HG03066 (cell line): Measurements from ENCODE around the gene TWF2.

Experiments
- ATAC-seq: cut with Tn5 transposase; IDR thresholded peaks from one replicate; pipeline ENCODE4 v1.9.1; 2021; ENCODE audit warnings: low read depth; ENCODE audit not compliant: unreplicated experiment

The TWF2 gene

GRCh38 chr3:52240059-52240885 lies 1.3 kb upstream of the TWF2 start:
- ATAC-seq, result no peak

DNA sequence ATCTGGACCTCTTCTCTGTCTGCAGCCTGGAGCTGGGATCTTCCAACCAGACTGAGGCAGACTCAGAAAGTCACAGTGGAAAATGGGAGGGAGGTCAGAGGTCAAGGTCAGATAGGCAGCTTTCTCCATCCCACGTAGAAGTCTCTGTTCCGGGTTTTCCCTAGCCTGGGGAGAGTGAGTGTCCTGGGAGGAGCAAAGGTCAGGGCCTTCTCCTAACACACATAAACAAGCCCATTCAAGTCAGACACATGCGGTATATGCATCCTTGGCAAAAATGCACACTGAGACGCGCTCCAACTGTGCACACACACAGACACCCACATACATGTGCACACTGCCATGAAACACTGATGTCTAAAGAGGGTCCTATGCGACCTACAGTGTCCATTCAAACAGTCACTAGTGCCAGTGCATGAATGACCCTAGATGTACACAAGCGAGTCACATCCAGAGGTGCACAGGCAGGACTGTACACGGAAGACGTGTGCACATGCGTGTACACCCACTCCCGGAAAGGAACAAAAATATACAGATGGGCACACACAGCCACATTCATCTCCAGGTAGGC lies 681 bp downstream of the TWF2 start:
- peak; percentile 17 for ATAC-seq

DNA sequence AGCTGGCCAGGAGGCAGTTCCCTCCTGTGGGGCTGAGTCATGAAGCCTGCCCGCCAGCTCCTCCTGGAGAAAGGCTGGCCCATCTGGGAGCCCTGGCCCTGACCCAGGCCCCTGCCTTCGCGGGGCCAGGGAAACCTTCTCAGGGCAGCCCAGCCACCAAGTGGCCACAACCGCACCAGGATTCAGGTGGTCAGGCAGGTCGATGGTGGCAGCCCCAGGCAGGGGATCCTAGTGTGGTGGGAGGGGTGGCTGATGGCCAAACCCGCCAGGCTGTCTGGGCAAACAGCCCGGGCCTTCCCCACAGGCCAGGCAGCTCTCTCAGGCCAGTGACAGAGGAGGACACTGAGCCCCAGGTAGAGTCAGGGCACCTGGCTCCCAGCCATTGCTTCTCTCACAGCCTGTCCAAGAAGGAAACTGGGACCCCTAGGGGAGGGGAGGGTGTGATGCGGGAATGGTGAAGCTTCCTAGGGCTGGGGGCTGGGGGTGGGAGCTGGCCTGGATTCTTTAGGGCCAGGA lies 1.2 kb downstream of the TWF2 start:
- ATAC-seq, result no peak

GRCh38 chr3:52237006-52237656 lies 1.8 kb downstream of the TWF2 start:
- no peak for ATAC-seq

GRCh38 chr3:52236424-52236886 lies 2.5 kb downstream of the TWF2 start:
- no peak for ATAC-seq

DNA sequence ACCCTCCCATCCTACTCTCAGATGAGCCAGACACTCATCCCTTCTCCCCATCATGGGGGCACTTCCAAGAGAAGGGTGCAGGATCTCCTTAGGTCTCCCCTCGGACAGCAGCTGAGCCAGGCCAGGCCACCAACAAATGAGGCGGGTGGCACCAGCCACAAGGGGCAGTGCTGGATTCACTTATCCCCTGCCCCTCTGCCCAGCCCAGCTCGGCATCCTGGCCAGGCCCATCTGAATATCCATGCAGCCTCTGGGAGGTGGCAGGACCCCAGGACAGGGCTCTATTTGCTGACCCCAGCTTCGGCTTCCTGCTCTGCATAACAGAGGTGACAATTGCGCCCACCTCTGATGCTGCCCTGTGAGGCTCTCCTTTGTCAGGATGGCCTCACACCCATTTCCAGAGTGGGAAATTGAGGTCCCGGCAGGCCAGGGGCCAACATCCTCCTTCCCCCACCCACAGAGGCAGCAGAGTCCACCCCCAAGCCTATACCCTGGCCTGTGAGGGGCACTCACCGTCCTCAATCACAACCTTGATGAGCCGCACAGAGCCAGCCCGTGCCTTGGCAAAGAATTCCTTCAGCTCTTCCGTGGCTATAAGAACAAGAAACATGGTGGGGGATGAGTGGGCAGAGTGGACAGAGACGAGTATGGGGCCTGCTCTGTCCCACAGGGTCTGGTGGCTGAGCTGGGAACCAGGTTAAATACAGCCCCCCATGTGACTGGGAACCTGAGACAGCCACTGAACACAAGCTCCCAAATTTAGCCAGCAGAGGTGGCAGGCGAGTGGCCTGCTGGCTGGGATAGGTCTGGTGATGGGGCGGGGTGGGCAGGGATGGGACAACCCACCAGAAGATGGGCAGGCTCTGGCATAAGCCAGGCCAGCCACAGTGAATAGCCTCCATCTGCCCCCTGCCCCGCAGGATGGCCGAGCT lies 4.2 kb downstream of the TWF2 start:
- ATAC-seq, result no peak

DNA sequence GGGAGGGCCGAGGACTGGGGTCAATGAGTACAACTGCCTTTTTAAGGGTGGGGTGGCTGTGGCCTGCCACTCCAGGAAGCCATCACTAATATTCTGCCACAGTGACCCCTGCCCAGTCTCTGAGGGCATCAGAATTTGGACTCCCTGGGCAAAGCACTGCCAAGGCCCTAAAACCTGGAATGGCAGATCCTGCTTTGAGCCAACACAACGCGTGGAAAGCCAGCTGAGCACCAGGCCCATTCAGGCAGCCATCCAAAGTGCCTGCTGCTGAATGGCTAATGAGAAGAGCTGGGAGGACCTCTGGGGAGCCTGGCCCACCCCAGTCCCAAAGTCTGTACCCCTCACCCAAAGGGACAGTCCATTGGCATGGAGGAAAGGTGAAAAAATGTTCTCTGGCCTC lies 5.0 kb downstream of the TWF2 start:
- no peak for ATAC-seq

DNA sequence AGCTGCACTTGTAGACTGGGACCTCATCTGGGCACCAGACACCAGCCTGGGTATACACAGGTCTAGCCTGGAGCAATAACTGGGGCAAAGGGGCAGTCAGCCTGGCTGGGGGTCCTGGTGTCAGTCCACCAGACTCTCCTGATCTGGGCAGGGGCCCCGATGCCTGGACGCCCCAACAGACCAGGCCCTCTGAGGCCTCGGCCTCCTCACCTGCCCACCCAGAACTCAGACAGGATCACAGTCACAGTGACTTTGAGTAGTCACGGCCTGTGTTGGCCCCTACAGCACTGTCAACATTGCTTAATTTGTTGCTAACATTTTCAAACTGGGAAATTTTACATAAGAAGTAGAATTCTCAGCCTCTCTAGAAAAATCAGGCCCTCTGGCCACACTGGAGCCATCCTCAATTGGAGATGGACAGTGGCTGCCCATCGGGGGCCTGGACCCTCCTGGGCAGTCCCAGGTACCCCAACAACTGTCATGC lies 5.8 kb downstream of the TWF2 start:
- no peak for ATAC-seq

GRCh38 chr3:52232279-52233107 lies 6.5 kb downstream of the TWF2 start:
- no peak for ATAC-seq

- peak; percentile 58 for ATAC-seq
Observed at GRCh38 chr3:52231502-52232278, 7.3 kb downstream of the TWF2 start.

DNA sequence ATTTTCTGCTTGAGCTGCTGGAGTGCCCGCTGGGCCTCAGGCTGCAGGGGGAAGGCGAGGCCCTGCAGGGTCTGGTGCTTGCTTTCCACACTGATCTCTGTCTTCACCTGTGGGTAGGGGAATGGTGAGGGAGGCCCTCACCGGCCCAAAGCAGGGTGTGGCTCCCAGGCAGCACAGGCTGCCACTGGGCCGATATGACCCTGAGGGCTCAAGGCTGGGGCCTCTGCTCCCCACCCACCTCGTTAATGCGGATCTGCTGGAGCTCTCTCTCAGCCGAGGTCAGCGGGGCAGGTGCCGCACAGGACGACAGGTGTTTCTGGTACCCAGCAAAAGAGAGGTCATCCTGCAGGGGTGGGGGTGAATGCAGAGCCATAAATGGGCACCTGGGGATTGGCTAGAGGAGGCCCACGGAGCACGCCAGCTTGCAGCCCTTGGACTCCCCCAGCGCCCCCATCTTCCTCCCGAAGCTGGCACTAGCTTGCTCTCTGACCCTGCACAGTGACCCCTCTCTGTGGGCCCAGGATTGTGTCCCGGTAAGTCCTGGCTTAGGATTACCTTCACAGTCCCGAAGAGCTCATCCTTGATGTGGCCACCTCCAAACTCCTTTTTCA lies 8.0 kb downstream of the TWF2 start:
- no peak for ATAC-seq

DNA sequence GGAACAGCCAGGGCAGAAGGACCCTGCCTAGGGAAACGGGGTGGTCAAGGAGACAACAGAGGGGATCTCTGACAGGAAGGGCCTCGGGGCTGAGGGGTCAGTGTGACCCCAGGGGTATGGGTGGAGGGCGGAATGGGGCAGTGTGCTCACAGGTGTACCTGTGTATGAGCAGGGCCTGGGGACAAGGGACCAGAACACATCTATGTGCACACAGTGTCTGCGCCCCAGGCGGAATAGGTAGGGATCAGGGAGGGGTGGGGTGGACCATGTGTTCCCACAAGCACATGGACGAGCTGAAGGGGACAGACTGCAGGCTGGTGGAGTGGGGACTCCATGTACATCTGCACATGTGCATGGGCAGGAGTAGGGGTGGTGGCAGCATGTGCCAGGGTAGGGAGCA lies 8.5 kb downstream of the TWF2 start:
- ATAC-seq, result no peak

GRCh38 chr3:52229656-52230055 lies 9.3 kb downstream of the TWF2 start:
- no peak for ATAC-seq

DNA sequence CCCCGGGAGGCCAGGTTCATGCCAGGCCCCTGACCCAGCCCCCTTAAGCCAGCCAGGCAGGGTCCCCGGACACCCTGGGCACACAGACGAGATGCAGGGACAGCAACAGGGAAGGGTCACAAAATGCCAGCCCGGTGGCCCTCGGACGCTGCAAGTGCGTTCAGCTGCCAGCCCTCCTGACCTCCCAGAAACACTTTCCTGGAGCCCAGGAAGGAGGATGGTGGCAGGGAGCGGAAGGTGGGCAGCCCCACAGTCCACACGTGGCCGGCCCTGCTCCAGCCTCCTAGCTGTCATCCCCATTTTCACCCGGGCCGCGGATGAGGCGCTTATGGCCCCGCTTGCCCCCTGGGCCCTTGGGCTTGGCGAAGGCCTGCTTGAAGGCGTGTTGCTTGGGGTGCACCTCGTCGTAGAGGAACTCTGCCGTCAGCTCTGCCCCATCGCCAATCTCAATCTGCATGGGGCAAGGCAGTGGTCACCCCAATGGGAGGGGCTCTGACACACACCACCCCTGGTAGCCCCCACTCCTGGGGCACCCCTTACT lies 10.1 kb downstream of the TWF2 start:
- no peak for ATAC-seq

- no peak for ATAC-seq
Observed at GRCh38 chr3:52228266-52228665, 10.7 kb downstream of the TWF2 start.

- no peak for ATAC-seq
Observed at GRCh38 chr3:52227766-52228165, 11.2 kb downstream of the TWF2 start.

GRCh38 chr3:52227117-52227516 lies 11.8 kb downstream of the TWF2 start:
- no peak for ATAC-seq

- no peak for ATAC-seq
Observed at GRCh38 chr3:52226229-52226817, 12.6 kb downstream of the TWF2 start.
